Osteocyte (in vitro differentiated cells): Measurements from ENCODE around the gene AGAP2. TPM values are rescaled to one million over a fixed set of nuclear protein-coding genes. Genes with fewer than 3 reads are reported as not detected.
"Not testable (repeated sequence)": the region's sequence is repeated elsewhere in the genome, so short reads cannot be mapped to it uniquely, and the experiment has no call there.

ENCODE experiments used
- DNase-seq: peaks from one replicate; pipeline ENCODE4 v3.0.0; 2021; ENCODE audit warnings: mixed read lengths; ENCODE audit not compliant: unreplicated experiment; ENCODE audit errors: extremely low spot score
- H3K27ac Mint-ChIP-seq: one replicate; pipeline ENCODE4 v1.8.0; 2021; ENCODE audit warnings: mild to moderate bottlenecking, mixed read lengths; ENCODE audit not compliant: unreplicated experiment
- H3K27me3 Mint-ChIP-seq: one replicate; pipeline ENCODE4 v1.8.0; 2021; ENCODE audit warnings: mixed read lengths; ENCODE audit not compliant: unreplicated experiment
- H3K36me3 Mint-ChIP-seq: one replicate; pipeline ENCODE4 v1.8.0; 2021; ENCODE audit warnings: mixed read lengths; ENCODE audit not compliant: unreplicated experiment
- H3K4me1 Mint-ChIP-seq: one replicate; pipeline ENCODE4 v1.8.0; 2021; ENCODE audit warnings: mixed read lengths; ENCODE audit not compliant: unreplicated experiment
- H3K4me3 Mint-ChIP-seq: one replicate; pipeline ENCODE4 v1.8.0; 2021; ENCODE audit warnings: mild to moderate bottlenecking, moderate library complexity, mixed read lengths; ENCODE audit not compliant: unreplicated experiment
- H3K9me3 Mint-ChIP-seq: one replicate; pipeline ENCODE4 v1.8.0; 2021; ENCODE audit warnings: mixed read lengths; ENCODE audit not compliant: unreplicated experiment
- CTCF ChIP-seq: fragments of 200-600 bp; sonication (generic); IDR thresholded peaks from 2 replicates; pipeline ENCODE4 v1.5.0; 2021; ENCODE audit warnings: antibody characterized with exemption, mild to moderate bottlenecking, moderate library complexity
- total RNA-seq: library from RNA; stranded (reverse); gene quantifications from 2 replicates; pipeline ENCODE4 v1.2.1, GENCODE V29; 2021

The AGAP2 gene
- total RNA-seq, 1 donor from 2014 or later, result 2.6 TPM

GRCh38 chr12:57777367-57777766 lies 38.8 kb upstream of the AGAP2 start:
- Mint-ChIP-seq H3K36me3 (peaks cover 11% of the 10 kb centered on the region), H3K27ac (no peak overlapping the region), H3K27me3 (no peaks in the 10 kb centered on the region), H3K4me1 (peaks cover 17% of the 10 kb centered on the region), H3K9me3 (no peaks in the 10 kb centered on the region), H3K4me3 (no peak overlapping the region)
- no peak for TF ChIP-seq CTCF
- no peak for DNase-seq

- H3K4me1 Mint-ChIP-seq, result peaks cover 23% of the 10 kb centered on the region
- no peak overlapping the region for H3K27ac Mint-ChIP-seq
- TF ChIP-seq CTCF, result no peak
- peaks cover 11% of the 10 kb centered on the region for H3K36me3 Mint-ChIP-seq
- no peak overlapping the region for H3K4me3 Mint-ChIP-seq
- DNase-seq, result no peak
- H3K9me3 Mint-ChIP-seq, result no peaks in the 10 kb centered on the region
- no peaks in the 10 kb centered on the region for H3K27me3 Mint-ChIP-seq
Observed at GRCh38 chr12:57776247-57776587, 37.7 kb upstream of the AGAP2 start.

- Mint-ChIP-seq H3K27me3 (no peaks in the 10 kb centered on the region), H3K9me3 (no peaks in the 10 kb centered on the region), H3K36me3 (peaks cover 11% of the 10 kb centered on the region), H3K4me1 (peaks cover 23% of the 10 kb centered on the region), H3K27ac (no peak overlapping the region), H3K4me3 (no peak overlapping the region)
- no peak for DNase-seq
- TF ChIP-seq CTCF, result no peak
Observed at GRCh38 chr12:57775563-57776246, 37.2 kb upstream of the AGAP2 start.

GRCh38 chr12:57775044-57775443 lies 36.5 kb upstream of the AGAP2 start:
- DNase-seq, result no peak
- Mint-ChIP-seq H3K9me3 (no peaks in the 10 kb centered on the region), H3K27ac (no peak overlapping the region), H3K4me3 (no peak overlapping the region), H3K4me1 (peaks cover 23% of the 10 kb centered on the region), H3K27me3 (no peaks in the 10 kb centered on the region), H3K36me3 (peaks cover 11% of the 10 kb centered on the region)
- TF ChIP-seq CTCF, result no peak

GRCh38 chr12:57774634-57775033 lies 36.1 kb upstream of the AGAP2 start:
- peaks cover 11% of the 10 kb centered on the region for H3K36me3 Mint-ChIP-seq
- H3K4me3 Mint-ChIP-seq, H3K27ac Mint-ChIP-seq, DNase-seq, H3K27me3 Mint-ChIP-seq, H3K9me3 Mint-ChIP-seq: not testable (repeated sequence)
- H3K4me1 Mint-ChIP-seq, result peaks cover 22% of the 10 kb centered on the region
